Measurements from ENCODE around the gene ADGRA1.

Gene ADGRA1

GRCh38 chr10:133167693-133168616 is 80.2 kb downstream of the ADGRA1 start:
- ChIA-PET POLR2A (ENCODE audit: low non-redundant PET) (interaction anchor here (0.8 kb wide), 1 partner anchor 32 kb away, joined by 3 read pairs; no protein-coding TSS in a partner anchor), CTCF (no interaction called here)
- TF ChIP-seq CTCF (conservative IDR thresholded peaks at IDR 0.05; ENCODE audit: low read depth) = no peak
- no peak for DNase-seq (ENCODE audit: low spot score)
- H3K27ac ChIP-seq = no peak overlapping the region

GRCh38 chr10:133168617-133169031 is 80.9 kb downstream of the ADGRA1 start:
- no peak for DNase-seq (ENCODE audit: low spot score)
- CTCF ChIA-PET = no interaction called here
- no peak for TF ChIP-seq CTCF (conservative IDR thresholded peaks at IDR 0.05; ENCODE audit: low read depth)
- H3K27ac ChIP-seq = no peak overlapping the region
- POLR2A ChIA-PET (ENCODE audit: low non-redundant PET) = no interaction called here

- ChIA-PET CTCF (no interaction called here), POLR2A (ENCODE audit: low non-redundant PET) (no interaction called here)
- TF ChIP-seq CTCF (conservative IDR thresholded peaks at IDR 0.05; ENCODE audit: low read depth) = no peak
- DNase-seq (ENCODE audit: low spot score) = no peak
- no peak overlapping the region for H3K27ac ChIP-seq
Observed at GRCh38 chr10:133169173-133169947, 81.6 kb downstream of the ADGRA1 start.

GRCh38 chr10:133170092-133170491 is 82.4 kb downstream of the ADGRA1 start:
- TF ChIP-seq CTCF (conservative IDR thresholded peaks at IDR 0.05; ENCODE audit: low read depth) = no peak
- ChIA-PET POLR2A (ENCODE audit: low non-redundant PET) (no interaction called here), CTCF (no interaction called here)

GRCh38 chr10:133173860-133174640 is 86.3 kb downstream of the ADGRA1 start:
- POLR2A ChIA-PET (ENCODE audit: low non-redundant PET) = no interaction called here
- no peak for DNase-seq (ENCODE audit: low spot score)
- no peak overlapping the region for H3K27ac ChIP-seq

More at GRCh38 chr10:133170092-133170491, 82.4 kb downstream of the ADGRA1 start:
- H3K27ac ChIP-seq = no peak overlapping the region
- DNase-seq (ENCODE audit: low spot score) = no peak

More at GRCh38 chr10:133173860-133174640, 86.3 kb downstream of the ADGRA1 start:
- TF ChIP-seq CTCF (conservative IDR thresholded peaks at IDR 0.05; ENCODE audit: low read depth) = no peak
- CTCF ChIA-PET = no interaction called here
